HFF-Myc (cell line): Measurements from ENCODE around the gene NGRN.

Experiments used
- DNase-seq: peaks from one replicate; pipeline ENCODE4 v3.0.0-alpha.2; 2011; ENCODE audit warnings: low read depth; ENCODE audit errors: extremely low read depth
- H3K4me3 ChIP-seq: replicated peaks from 2 replicates; pipeline ENCODE4 v1.5.1; 2011; ENCODE audit warnings: low read depth, mild to moderate bottlenecking, control low read depth, low read length
- CTCF ChIP-seq: IDR thresholded peaks from 2 replicates; pipeline ENCODE4 v1.5.1; 2012; ENCODE audit warnings: mild to moderate bottlenecking, low read depth, low read length, control low read depth; ENCODE audit errors: missing control alignments

The NGRN gene

GRCh38 chr15:90305932-90306331 lies 40.5 kb downstream of the NGRN start:
- TF ChIP-seq CTCF: no peak
- H3K4me3 ChIP-seq: no peak overlapping the region
- DNase-seq: no peak

- DNase-seq: no peak
- H3K4me3 ChIP-seq: no peak overlapping the region
- no peak for TF ChIP-seq CTCF
These were observed 41.1 kb downstream of the NGRN start for GRCh38 chr15:90306560-90306959.

GRCh38 chr15:90307661-90308060 lies 42.2 kb downstream of the NGRN start:
- H3K4me3 ChIP-seq: no peak overlapping the region
- no peak for DNase-seq
- no peak for TF ChIP-seq CTCF

- no peak for DNase-seq
- TF ChIP-seq CTCF: no peak
- no peak overlapping the region for H3K4me3 ChIP-seq
These were observed 43.5 kb downstream of the NGRN start for GRCh38 chr15:90309020-90309419.

- no peak for TF ChIP-seq CTCF
- no peak overlapping the region for H3K4me3 ChIP-seq
- DNase-seq: peak; percentile 12
These were observed 50.0 kb downstream of the NGRN start for GRCh38 chr15:90315278-90315982.

- no peak for TF ChIP-seq CTCF
These were observed 50.7 kb downstream of the NGRN start for GRCh38 chr15:90316139-90316538.

GRCh38 chr15:90318591-90318990 lies 53.1 kb downstream of the NGRN start:
- H3K4me3 ChIP-seq: no peak overlapping the region
- DNase-seq: no peak
- no peak for TF ChIP-seq CTCF

More at GRCh38 chr15:90316139-90316538, 50.7 kb downstream of the NGRN start:
- no peak for DNase-seq
- no peak overlapping the region for H3K4me3 ChIP-seq
